ENCODE data around the gene PTPRC.

The PTPRC gene

DNA sequence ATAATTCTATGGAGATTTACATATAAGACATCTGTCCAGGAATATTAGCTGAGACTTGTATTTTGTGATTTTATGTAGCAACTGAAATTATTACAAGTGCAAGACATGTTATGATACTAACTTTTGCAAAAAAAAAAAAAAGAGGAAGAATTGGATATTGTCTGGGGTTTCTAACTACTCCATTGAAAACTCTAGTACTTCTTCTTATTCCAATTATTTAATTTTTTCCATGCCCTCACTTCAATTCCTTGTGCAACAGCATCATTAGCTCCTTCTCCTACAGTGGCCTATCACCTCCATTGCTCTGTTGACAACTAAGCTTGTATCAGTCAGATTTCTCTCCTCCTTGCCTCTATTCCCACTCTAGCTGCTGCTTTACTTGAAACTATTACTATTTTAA is 126.6 kb downstream of the PTPRC start:
- DNase-seq = no peak

DNA sequence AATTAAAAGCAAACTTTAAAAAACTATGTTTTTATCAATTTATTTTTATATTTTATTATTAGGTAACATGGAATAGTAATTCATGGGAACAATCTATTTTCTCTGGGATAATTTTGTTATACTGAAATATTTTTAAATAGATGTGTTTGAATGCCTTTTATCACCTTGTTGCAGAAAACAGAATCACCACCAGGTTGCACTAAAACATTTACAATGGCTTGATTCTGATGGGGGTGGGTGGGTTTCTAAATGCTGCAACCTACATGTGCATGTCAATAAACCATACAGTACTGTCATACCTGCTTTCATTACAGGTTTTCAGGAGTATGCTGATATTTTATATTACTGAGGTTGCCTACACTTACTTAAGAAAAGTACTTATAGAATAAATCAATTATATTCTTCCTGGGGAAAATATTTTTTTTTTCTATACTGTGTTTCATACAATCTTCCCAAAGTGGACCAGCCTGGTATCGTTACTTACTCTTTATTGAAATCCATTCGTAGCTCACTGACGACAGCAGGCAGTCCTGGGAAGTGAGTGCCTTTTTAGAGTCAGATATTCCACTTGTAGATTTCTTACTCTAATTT is 132.8 kb downstream of the PTPRC start:
- peak; percentile 18 for DNase-seq

DNA sequence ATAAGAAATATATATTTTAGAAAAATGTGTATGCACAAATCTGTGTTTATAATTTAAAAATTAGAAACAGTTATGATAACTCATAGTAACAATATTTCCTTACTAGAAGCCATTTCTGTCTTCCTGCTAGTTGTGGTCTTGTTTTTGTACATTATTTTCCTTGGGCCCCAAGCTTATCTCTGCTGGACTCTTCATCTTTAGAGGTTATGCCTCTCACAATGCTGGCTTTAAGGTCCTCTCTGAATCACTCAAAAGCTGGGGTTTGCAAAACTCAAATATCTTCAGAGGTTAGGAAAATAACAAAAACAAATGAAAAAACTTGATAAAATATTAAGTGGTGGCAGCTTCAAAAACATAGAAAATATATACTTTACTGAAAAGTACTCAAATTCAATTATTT is 133.8 kb downstream of the PTPRC start:
- no peak for DNase-seq

DNA sequence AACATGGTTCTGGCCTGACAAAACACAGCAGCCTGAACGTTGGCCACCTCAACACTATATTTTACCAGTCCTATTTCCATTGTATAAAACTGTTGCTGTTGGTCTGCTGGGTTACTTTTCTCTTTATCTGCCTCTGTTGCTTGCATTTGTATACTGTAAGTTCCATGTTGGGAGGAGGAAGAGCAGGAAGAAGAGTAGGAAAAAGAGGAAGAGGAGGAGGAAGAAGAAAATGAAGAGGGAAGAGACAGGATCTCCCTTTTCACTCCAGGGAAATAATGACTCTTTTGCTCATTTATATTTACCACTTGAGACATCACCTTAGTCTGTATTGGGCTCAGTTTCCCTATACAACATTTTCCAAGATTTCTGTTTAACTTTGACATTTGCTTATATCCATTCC is 134.2 kb downstream of the PTPRC start:
- no peak for DNase-seq

DNA sequence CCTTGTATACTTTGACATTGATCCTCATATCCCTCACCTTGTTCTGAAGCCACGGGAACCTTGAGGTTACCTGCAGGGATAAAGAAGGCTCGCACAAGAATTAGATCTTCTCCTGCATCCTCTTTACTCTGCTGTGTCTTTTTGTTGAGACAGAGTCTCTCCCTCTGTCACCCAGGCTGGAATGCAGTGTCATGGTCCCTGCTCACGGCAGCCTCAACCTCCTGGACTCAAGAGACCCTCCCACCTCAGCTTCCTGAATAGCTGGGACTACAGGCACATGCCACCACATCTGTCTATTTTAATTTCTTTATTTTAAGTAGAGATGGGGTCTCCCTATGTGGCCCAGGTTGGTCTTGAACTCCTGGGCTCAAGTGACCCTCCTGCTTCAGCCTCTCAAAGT is 134.7 kb downstream of the PTPRC start:
- no peak for DNase-seq

DNA sequence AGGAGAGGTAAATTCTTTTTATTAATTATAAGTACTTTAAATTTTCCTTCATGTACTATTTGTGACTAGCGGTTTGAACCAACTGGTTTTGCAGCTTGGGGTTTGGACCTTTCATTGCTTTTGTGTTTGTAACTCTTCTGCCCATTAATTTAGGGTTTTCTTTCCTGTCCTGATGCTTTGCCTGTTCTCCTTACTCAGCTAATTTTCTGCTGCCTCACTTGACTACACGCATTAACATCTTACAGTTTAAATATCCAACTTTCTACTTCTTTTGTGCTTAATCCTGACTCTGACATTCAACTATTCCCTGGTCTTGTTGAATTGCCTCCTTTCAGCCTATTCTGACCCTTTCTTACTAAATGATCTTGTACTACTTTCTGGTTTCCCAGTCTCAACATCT is 135.6 kb downstream of the PTPRC start:
- no peak for DNase-seq

DNA sequence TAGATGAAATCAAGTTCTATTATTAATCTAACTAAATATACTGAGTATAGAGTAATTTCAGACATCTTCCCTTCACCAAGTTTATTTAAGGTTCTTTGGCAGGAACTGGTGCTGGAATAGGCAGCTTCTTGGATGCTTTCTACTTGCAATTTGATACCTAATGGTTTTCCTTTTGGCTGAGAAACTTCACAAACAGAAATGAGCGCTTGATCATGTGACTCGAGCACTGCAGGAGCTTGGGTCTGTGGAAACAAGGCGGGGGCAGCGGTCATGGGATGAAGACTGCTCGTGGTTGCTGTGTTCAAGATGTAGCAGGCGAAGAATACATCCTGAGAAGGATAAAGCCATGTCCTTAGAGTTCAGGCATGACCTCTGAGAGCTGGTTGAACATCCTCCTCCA is 136.8 kb downstream of the PTPRC start:
- no peak for DNase-seq

DNA sequence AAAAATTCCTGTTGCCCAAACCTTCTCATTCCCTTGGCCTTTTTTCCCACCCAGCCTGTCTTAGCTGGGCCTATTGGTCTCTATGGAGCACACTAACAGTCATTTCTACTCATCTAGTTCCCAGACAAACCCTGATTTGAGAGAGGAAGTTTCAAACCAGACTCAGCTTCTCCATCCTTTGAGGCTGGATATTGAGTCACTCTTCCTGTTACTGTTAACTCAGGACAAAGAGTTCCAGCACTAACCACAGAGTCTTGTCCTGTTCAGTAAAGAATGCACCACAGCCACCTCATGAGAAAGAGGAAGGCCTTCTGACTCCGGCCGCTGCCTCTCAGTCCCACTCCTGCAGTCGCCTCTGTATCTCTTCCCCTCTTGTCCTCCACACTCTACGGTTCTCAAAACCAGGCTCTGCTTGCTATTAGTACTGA is 137.8 kb downstream of the PTPRC start:
- no peak for DNase-seq

DNA sequence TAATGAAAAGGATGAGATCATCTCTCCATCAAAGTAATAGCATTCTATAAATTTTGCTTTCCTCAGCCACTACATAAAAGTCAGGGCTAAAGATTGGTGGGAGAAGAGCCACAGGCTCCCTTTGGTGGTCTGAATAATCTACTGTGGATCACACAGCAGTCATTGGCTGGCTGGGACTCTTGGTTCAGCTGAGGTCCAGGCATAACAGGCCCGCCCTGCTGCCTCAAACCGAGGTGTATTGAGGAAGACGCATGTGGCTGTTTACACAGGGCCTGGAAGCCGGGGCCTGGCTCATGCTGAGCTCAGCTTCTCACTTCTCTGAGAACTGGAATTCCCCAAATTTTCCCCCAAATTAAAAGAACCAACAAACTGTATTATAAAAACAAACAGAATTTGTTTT is 139.2 kb downstream of the PTPRC start:
- no peak for DNase-seq

DNA sequence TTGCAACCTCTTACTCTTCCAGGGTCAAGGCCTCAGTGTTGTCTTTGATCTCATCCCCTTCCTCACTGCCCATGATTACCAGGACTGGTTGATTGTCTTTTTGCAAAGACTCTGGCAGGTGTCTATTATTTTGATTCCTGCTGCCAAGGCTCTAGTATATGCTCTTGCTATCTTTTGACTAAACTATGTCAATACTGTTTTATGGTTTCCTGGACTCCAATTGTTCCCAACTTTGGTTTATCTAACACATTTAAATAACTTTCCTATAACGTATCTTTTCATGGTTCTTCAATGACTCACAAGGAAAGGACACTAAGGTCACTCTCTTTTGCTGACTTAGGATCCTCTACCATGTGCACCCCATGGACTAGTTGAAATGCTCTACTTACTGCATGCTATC is 141.5 kb downstream of the PTPRC start:
- no peak for DNase-seq

DNA sequence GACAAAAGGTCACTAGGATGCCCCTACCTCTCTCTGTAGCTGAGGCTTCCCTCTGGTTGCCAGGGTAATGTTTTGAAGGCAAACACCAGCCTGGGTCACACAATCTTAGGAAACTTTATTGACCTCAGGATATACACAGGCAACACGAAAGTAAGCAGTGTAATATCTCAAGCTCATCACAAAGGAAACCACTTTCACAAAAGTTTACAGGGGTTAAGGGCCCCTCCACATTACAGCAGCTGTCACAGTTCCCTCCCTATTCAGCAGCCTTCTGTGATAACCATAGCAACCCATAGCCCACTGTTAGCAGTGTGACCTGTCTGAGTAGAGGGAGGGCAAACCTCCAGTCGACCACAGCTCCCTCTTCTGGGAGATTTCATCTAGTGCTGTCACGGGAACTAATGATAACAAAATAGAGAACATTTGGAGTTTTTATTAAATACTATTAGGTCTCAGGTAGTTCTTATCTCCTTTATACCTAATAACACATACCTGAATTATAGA is 149.8 kb downstream of the PTPRC start:
- DNase-seq = no peak

DNA sequence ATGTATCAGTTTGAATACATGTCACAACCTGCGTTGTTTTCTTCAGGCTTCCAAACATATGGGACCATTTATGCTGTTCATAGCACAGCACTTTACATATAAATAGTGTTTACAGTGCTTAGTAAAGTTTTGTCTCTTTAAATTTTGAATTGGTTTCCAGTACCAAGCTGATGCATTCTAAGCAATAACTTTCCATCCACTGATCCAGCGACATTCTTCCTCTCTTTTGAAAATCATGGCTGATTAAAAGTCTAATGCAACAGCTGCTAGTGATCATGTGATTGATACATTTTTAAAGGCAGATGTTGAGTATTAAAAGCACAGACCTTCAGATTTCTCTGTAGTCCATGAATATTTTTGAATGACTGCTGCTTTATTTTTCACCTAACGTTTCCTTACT is 154.9 kb downstream of the PTPRC start:
- no peak for DNase-seq

DNA sequence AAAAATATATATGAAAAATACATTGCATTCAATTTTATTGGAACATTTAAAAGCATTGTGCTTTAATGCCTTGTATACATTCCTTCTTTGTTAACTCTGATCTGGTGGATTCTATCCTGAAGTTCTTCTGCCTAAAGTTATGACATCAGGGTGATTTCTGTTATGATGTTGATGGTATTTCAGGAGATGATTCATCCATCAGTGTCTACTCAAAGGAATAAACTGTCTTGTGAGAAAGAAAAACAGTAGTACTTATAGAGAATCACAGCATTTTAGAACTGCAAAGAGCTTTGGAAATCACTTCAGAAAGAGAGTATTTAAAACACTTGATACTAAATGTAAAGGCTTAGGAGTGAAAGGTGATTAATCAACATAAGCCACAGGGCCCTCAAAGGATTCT is 155.7 kb downstream of the PTPRC start:
- DNase-seq = no peak

DNA sequence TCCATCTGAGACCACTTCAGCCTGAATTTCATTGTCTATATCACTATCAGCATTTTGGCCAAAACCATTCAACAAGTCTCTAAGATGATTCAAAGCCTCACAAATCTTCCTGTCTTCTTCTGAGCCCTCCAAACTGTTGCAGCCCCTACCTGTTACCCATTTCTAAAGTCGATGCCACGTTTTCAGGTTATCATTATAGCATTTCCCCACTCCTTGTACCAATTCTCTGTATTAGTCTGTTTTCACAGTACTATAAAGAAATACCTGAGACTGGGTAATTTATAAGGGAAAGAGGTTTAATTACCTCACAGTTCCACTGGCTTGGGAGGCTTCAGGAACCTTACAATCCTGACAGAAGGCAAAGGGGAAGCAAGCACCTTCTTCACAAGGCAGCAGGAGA is 158.8 kb downstream of the PTPRC start:
- DNase-seq = no peak

DNA sequence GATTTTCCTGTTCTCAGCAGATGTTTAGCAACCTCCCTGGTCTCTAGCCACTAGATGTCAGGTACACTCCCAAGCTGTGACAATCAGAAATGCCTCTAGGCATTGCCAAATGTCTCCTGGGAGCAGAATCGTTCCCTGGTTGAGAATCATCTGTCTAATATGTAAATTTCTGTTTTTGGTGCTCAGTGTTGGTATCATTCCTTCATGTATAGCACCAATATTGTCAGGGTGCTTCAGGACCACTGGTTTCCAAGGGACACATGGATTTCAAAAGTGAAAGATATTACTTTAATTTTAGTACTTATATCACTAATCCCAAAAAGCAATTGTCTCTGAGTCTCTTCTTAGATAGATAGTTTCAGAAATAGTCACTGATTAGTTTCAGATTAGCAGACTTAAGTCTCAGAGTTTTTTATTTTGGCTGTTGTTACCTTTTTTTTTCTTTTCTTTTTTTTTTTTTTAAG is 160.1 kb downstream of the PTPRC start:
- no peak for DNase-seq

DNA sequence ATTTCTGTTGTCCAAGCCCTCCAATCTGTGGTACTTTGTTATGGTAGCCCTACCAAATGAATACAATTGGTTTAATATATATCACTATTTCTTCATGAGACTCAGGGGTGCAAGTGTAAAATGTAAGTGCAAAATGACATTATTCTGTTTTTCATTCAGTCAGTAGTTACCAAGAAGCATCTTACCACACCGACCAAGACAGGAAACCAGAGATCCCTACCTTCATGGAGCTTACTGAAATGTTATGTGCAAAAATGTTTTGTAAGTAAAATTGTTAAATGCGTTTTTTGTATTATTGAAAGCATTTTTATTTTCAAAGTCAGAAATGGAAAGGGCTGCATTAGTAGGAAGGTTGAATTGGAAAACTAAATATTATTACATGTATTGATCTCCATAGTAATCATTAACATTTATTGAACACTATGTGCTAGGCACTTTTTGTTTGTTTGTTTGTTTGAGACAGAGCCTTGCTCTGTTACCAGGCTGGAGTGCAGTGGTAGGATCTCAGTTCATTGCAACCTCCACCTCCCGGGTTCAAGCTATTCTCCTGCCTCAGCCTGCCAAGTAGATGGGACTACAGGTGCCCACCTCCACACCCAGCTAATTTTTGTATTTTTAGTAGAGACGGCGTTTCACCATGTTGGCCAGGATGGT is 166.8 kb downstream of the PTPRC start:
- no peak for DNase-seq

DNA sequence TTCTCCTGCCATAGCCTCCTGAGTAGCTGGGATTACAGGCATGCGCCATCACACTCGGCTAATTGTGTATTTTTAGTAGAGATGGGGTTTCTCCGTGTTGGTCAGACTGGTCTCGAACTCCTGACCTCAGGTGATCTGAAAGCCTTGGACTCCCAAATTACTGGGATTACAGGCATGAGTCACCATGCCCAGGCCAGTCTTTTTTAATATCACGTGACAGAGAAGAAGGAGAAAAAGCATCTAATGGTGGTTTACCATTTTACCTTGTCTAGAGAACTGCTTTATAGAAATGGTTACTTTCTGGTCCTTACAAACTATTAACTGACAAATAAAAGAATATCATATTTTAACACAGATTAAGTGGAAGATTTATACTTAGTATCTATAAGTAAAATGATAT is 168.0 kb downstream of the PTPRC start:
- DNase-seq = no peak

Measured in NCI-H345 (cell line).